Liver (tissue), 5 donors: Measurements from ENCODE around the gene DDX21. TPM values are rescaled to one million over a fixed set of nuclear protein-coding genes. Genes with fewer than 3 reads are reported as not detected.

Experiments
- polyA plus RNA-seq, 2 donors: library from polyadenylated mRNA; stranded (reverse) in 1 of 2; unstranded in 1 of 2; fragments of 200-250 nt in 1 of 2; fragments of >200 nt in 1 of 2; fragmentation: Nextera tagmentation in 1 of 2; extraction: Ambion mirVana in 1 of 2; gene quantifications; one replicate each; pipeline versions ENCODE4 v1.2.1 to v1.2.3, GENCODE V29; 2013 to 2015
- small RNA-seq: library from RNA; depleted of rRNA; stranded (forward); fragments of <200 nt; gene quantifications from one replicate; pipeline ENCODE3, GENCODE V24; 2014
- total RNA-seq, 2 donors: library from RNA; depleted of rRNA; stranded (reverse); fragments of >200 nt; gene quantifications; one replicate each; pipeline ENCODE4 v1.2.3, GENCODE V29; 2014
- donor health status: healthy.
- donor health status: healthy.
- donor health status: healthy.

DDX21 gene
- total and polyA plus RNA-seq, 4 donors: 13.9 to 38.4 (median 26.2) TPM

Small RNAs within 50 kb of the gene (small RNA-seq; reads per million reads assigned to genes)
- not detected for gene RNU6-571P

Other genes with a start within 250 kb of the DDX21 start
- 10 to 100 TPM; 19.2 to 27.5 TPM for gene CCAR1, start 234.9 kb upstream of the DDX21 start, total RNA-seq
- gene CCAR1, start 234.9 kb upstream of the DDX21 start, polyA plus RNA-seq: 10 to 100 TPM; 10.5 to 20.3 TPM
- gene STOX1, start 128.6 kb upstream of the DDX21 start, total RNA-seq: 1 to 10 TPM in 1 of 2 donors, under 1 TPM in 1; 0.33 to 2.6 TPM
- under 1 TPM in 1 of 2 donors, not detected in 1; 0.18 TPM for gene STOX1, start 128.6 kb upstream of the DDX21 start, polyA plus RNA-seq
- 10 to 100 TPM; 13.0 to 18.8 TPM for gene DDX50, start 54.9 kb upstream of the DDX21 start, total RNA-seq
- gene DDX50, start 54.9 kb upstream of the DDX21 start, polyA plus RNA-seq: 1 to 10 TPM; 7.0 to 8.0 TPM
- 10 to 100 TPM in 1 of 2 donors, 1 to 10 TPM in 1; 8.5 to 11.2 TPM for gene KIFBP, start 32.6 kb downstream of the DDX21 start, total RNA-seq
- gene KIFBP, start 32.6 kb downstream of the DDX21 start, polyA plus RNA-seq: 1 to 10 TPM; 5.7 to 7.3 TPM
- 100 to 1,000 TPM in 1 of 2 donors, 10 to 100 TPM in 1; 32.2 to 305 TPM for gene SRGN, start 131.9 kb downstream of the DDX21 start, total RNA-seq
- 10 to 100 TPM; 19.5 to 50.3 TPM for gene SRGN, start 131.9 kb downstream of the DDX21 start, polyA plus RNA-seq
- 10 to 100 TPM; 13.3 to 21.4 TPM for gene VPS26A, start 168.0 kb downstream of the DDX21 start, total RNA-seq
- gene VPS26A, start 168.0 kb downstream of the DDX21 start, polyA plus RNA-seq: 10 to 100 TPM; 10.9 to 15.8 TPM
- gene SUPV3L1, start 224.1 kb downstream of the DDX21 start, total RNA-seq: 10 to 100 TPM; 14.1 to 21.7 TPM
- gene SUPV3L1, start 224.1 kb downstream of the DDX21 start, polyA plus RNA-seq: 10 to 100 TPM; 14.5 to 20.6 TPM